DOHH2 (cell line): ENCODE data around the gene SYNGAP1.

ENCODE experiments used
- H3F3A ChIP-seq: fragments of 200-600 bp; sonication (generic), shearing (Covaris generic); 2 replicates; pipeline ENCODE4 v1.6.0; 2016; ENCODE audit warnings: antibody characterized with exemption, mild to moderate bottlenecking; ENCODE audit not compliant: control insufficient read depth, insufficient read depth
- H3K27ac ChIP-seq: fragments of 200-600 bp; sonication (generic); 2 replicates; pipeline ENCODE4 v1.5.1; 2014; ENCODE audit warnings: low read depth, mild to moderate bottlenecking, low read length, moderate library complexity
- H3K27me3 ChIP-seq: fragments of 200-600 bp; sonication (generic); 2 replicates; pipeline ENCODE4 v1.6.1; 2014; ENCODE audit warnings: mild to moderate bottlenecking, low read length, mixed read lengths; ENCODE audit not compliant: control insufficient read depth
- H3K36me3 ChIP-seq: fragments of 200-600 bp; sonication (generic); 2 replicates; pipeline ENCODE4 v1.6.1; 2014; ENCODE audit warnings: mild to moderate bottlenecking, low read length, moderate library complexity, mixed read lengths; ENCODE audit not compliant: control insufficient read depth
- H3K4me1 ChIP-seq: fragments of 200-600 bp; sonication (generic); 2 replicates; pipeline ENCODE4 v1.6.1; 2014; ENCODE audit warnings: mild to moderate bottlenecking, low read length, mixed read lengths; ENCODE audit not compliant: control insufficient read depth
- H3K4me2 ChIP-seq: fragments of 200-600 bp; sonication (generic); 2 replicates; pipeline ENCODE4 v1.6.0; 2014; ENCODE audit warnings: mild to moderate bottlenecking, low read length, moderate library complexity
- H3K4me3 ChIP-seq: fragments of 200-600 bp; sonication (generic); 2 replicates; pipeline ENCODE4 v1.5.1; 2014; ENCODE audit warnings: mild to moderate bottlenecking, low read length, mixed read lengths
- H3K79me2 ChIP-seq: fragments of 200-600 bp; sonication (generic); 2 replicates; pipeline ENCODE4 v1.6.1; 2014; ENCODE audit warnings: mild to moderate bottlenecking, low read length, mixed read lengths; ENCODE audit not compliant: control insufficient read depth
- H3K9me2 ChIP-seq: fragments of 200-600 bp; sonication (generic); replicated peaks from 2 replicates; pipeline ENCODE4 v1.6.1; 2014; ENCODE audit warnings: mild to moderate bottlenecking, low read length, mixed read lengths; ENCODE audit not compliant: control insufficient read depth
- H3K9me3 ChIP-seq: fragments of 200-600 bp; sonication (generic); 2 replicates; pipeline ENCODE4 v1.6.1; 2014; ENCODE audit warnings: antibody characterized with exemption, low read length, mixed read lengths; ENCODE audit not compliant: control insufficient read depth, insufficient read depth
- H4K20me1 ChIP-seq: fragments of 200-600 bp; sonication (generic); 2 replicates; pipeline ENCODE4 v1.6.0; 2014; ENCODE audit warnings: low read depth, mild to moderate bottlenecking, antibody characterized with exemption, low read length, moderate library complexity; ENCODE audit not compliant: control insufficient read depth, insufficient read depth
- CTCF ChIP-seq: fragments of 200-600 bp; sonication (generic); IDR thresholded peaks from one replicate; pipeline ENCODE4 v1.5.1; 2014; ENCODE audit warnings: antibody characterized with exemption, mild to moderate bottlenecking, low read depth, low read length; ENCODE audit not compliant: poor library complexity, severe bottlenecking
- EZH2phosphoT487 ChIP-seq: fragments of 200-600 bp; sonication (generic); IDR thresholded peaks from 2 replicates; pipeline ENCODE4 v1.6.1; 2017; ENCODE audit warnings: borderline replicate concordance, mild to moderate bottlenecking, antibody characterized with exemption, low read length, moderate library complexity, mixed read lengths

The SYNGAP1 gene

GRCh38 chr6:33421344-33421643, 1.4 kb downstream of the SYNGAP1 start:
- peaks cover 35% of the 10 kb centered on the region for H3K4me1 ChIP-seq
- no peak for TF ChIP-seq CTCF
- TF ChIP-seq EZH2phosphoT487, result no peak
- peaks cover 25% of the 10 kb centered on the region for H3K79me2 ChIP-seq
- no peaks in the 10 kb centered on the region; the same call in 1 of the 2 replicates for H4K20me1 ChIP-seq
- H3K9me3 ChIP-seq, result no peaks in the 10 kb centered on the region
- H3K36me3 ChIP-seq, result peaks cover 6% of the 10 kb centered on the region
- no peaks in the 10 kb centered on the region for H3K9me2 ChIP-seq
- peaks cover 8% of the 10 kb centered on the region for H3F3A ChIP-seq
- no peak overlapping the region for H3K4me2 ChIP-seq
- no peak overlapping the region for H3K27ac ChIP-seq
- peaks cover 5% of the 10 kb centered on the region; the same call in 1 of the 2 replicates for H3K27me3 ChIP-seq
- H3K4me3 ChIP-seq, result no peak overlapping the region

- Histone ChIP-seq H3K79me2 (peaks cover 24% of the 10 kb centered on the region), H3K4me3 (no peak overlapping the region), H3K36me3 (no peaks in the 10 kb centered on the region), H3K9me2 (no peaks in the 10 kb centered on the region), H4K20me1 (no peaks in the 10 kb centered on the region), H3K27me3 (peaks cover 5% of the 10 kb centered on the region; the same call in 1 of the 2 replicates), H3K27ac (no peak overlapping the region), H3K4me1 (peaks cover 36% of the 10 kb centered on the region), H3K9me3 (no peaks in the 10 kb centered on the region), H3F3A (peaks cover 17% of the 10 kb centered on the region), H3K4me2 (no peak overlapping the region)
- TF ChIP-seq CTCF, result no peak
- no peak for TF ChIP-seq EZH2phosphoT487
These were observed 3.9 kb downstream of the SYNGAP1 start for GRCh38 chr6:33423777-33424176.

GRCh38 chr6:33424855-33425667, 5.2 kb downstream of the SYNGAP1 start:
- Histone ChIP-seq H3K9me2 (no peaks in the 10 kb centered on the region), H3F3A (peaks cover 30% of the 10 kb centered on the region), H3K79me2 (peaks cover 37% of the 10 kb centered on the region), H3K4me1 (peaks cover 38% of the 10 kb centered on the region), H3K27me3 (peaks cover 5% of the 10 kb centered on the region; the same call in 1 of the 2 replicates), H3K4me2 (peak overlapping the region; percentile 93), H3K9me3 (no peaks in the 10 kb centered on the region), H4K20me1 (no peaks in the 10 kb centered on the region), H3K4me3 (peak overlapping the region; percentile 81), H3K36me3 (no peaks in the 10 kb centered on the region), H3K27ac (peak overlapping the region; percentile 91)
- TF ChIP-seq EZH2phosphoT487, result no peak
- no peak for TF ChIP-seq CTCF
